T-cell (primary cell): ENCODE results near the gene LCP1. TPM values are rescaled to one million over a fixed set of nuclear protein-coding genes. Genes with fewer than 3 reads are reported as not detected.
A peak's percentile ranks its signal among the peaks of the same experiment; 100 is the strongest.

Source experiments
- ATAC-seq, 4 experiments: fragments of 200-7000 bp in 3 of 4; fragments of 150-1000 bp in 1 of 4; cut with Tn5 transposase; replicated peaks in 1 of 4; 1 replicate in 3 of 4; 2 replicates in 1 of 4; pipeline ENCODE4 v1.10.0; 2021; ENCODE audit warnings: moderate library complexity in 3 of 4, mild to moderate bottlenecking in 2 of 4, moderate number of reproducible peaks in 1 of 4
- CTCF ChIA-PET, 2 donors: fragments of 300-600 bp; sonication (Branson Sonifier 250); formaldehyde crosslinking; loops; one replicate each; lab custom pipeline; 2022; ENCODE audit warnings: antibody characterized with exemption in 2 of 2; lab: Charles Lee
- POLR2A ChIA-PET, 2 donors: fragments of 300-600 bp; sonication (Branson Sonifier 250); formaldehyde crosslinking; loops; one replicate each; lab custom pipeline; 2022; ENCODE audit warnings: antibody characterized with exemption in 2 of 2; lab: Charles Lee
- DNase-seq, 35 experiments: peaks; one replicate each; pipeline versions ENCODE4 v3.0.0 to v3.0.0-alpha.2; 2013 to 2023
- H3K27ac ChIP-seq: one replicate; pipeline ENCODE4 v1.5.1; 2013; ENCODE audit warnings: low read length
- H3K27me3 ChIP-seq, 2 experiments: replicated peaks in 1 of 2; 1 replicate in 1 of 2; 2 replicates in 1 of 2; pipeline versions ENCODE4 v1.6.1 to v1.7.0; 2013; ENCODE audit warnings: low read length in 1 of 2, mixed read lengths in 1 of 2; ENCODE audit not compliant: control insufficient read depth in 2 of 2, insufficient read depth in 2 of 2; ENCODE audit errors: extremely low read depth in 1 of 2
- H3K36me3 ChIP-seq, 2 donors: 1 replicate in 1 of 2; 2 replicates in 1 of 2; pipeline versions ENCODE4 v1.6.1 to v1.7.0; 2013; ENCODE audit warnings: low read length in 1 of 2; ENCODE audit not compliant: control insufficient read depth in 2 of 2, insufficient read depth in 1 of 2; ENCODE audit errors: extremely low read depth in 1 of 2
- H3K4me1 ChIP-seq, 2 experiments: 1 replicate in 1 of 2; 2 replicates in 1 of 2; pipeline versions ENCODE4 v1.6.1 to v1.7.0; 2013; ENCODE audit warnings: low read length in 2 of 2, mixed read lengths in 1 of 2; ENCODE audit not compliant: insufficient read depth in 2 of 2, control insufficient read depth in 1 of 2; ENCODE audit errors: extremely low read depth in 1 of 2
- H3K4me3 ChIP-seq, 2 donors: 1 replicate in 1 of 2; 2 replicates in 1 of 2; pipeline versions ENCODE4 v1.5.1 to v1.7.0; 2013; ENCODE audit warnings: mild to moderate bottlenecking in 2 of 2, low read length in 1 of 2, moderate library complexity in 1 of 2; ENCODE audit not compliant: control insufficient read depth in 1 of 2; ENCODE audit errors: extremely low read depth in 1 of 2
- H3K9me3 ChIP-seq: 2 replicates; pipeline ENCODE4 v1.7.0; 2013
- H3K27ac Mint-ChIP-seq, 2 donors: one replicate each; pipeline ENCODE4 v1.8.0; 2020 to 2021; ENCODE audit warnings: mild to moderate bottlenecking in 2 of 2, mixed read lengths in 2 of 2
- H3K27me3 Mint-ChIP-seq, 2 donors: one replicate each; pipeline ENCODE4 v1.8.0; 2021 to 2022; ENCODE audit warnings: mixed read lengths in 2 of 2
- H3K36me3 Mint-ChIP-seq: one replicate; pipeline ENCODE4 v1.8.0; 2021; ENCODE audit warnings: mixed read lengths
- H3K4me1 Mint-ChIP-seq, 3 donors: one replicate each; pipeline ENCODE4 v1.8.0; 2020 to 2022; ENCODE audit warnings: mixed read lengths in 3 of 3, mild to moderate bottlenecking in 1 of 3
- H3K4me3 Mint-ChIP-seq, 3 donors: one replicate each; pipeline ENCODE4 v1.8.0; 2020 to 2022; ENCODE audit warnings: mild to moderate bottlenecking in 3 of 3, mixed read lengths in 3 of 3, moderate library complexity in 3 of 3
- H3K9me3 Mint-ChIP-seq, 3 donors: one replicate each; pipeline ENCODE4 v1.8.0; 2020 to 2022; ENCODE audit warnings: mixed read lengths in 3 of 3
- WGBS: methylation state at CpG from one replicate; pipeline ENCODE4 v1.1.5; 2013; ENCODE audit warnings: missing lambda C conversion rate; ENCODE audit not compliant: insufficient coverage; 5-methylcytosine and 5-hydroxymethylcytosine counted together
- total RNA-seq, 35 experiments: library from RNA in 6 of 35; stranded (reverse) in 6 of 35; fragments of 120-200 nt in 1 of 35; gene quantifications; one replicate each; pipeline versions ENCODE4 v1.2.1 to v1.2.4 and lab custom pipeline; 2013 to 2026

Gene LCP1
- total RNA-seq, 5 donors from 2014 or later (not counting 1 experiment from before 2014, with no cell fraction given): 338 to 574 (median 413) TPM

GRCh38 chr13:46127358-46128023 is 54.5 kb downstream of the LCP1 start:
- no peak overlapping the region for H3K4me3 ChIP-seq
- no peaks in the 10 kb centered on the region for H3K27me3 ChIP-seq
- Mint-ChIP-seq H3K9me3 (no peaks in the 10 kb centered on the region), H3K36me3 (peaks cover 38% of the 10 kb centered on the region), H3K4me1 (peaks cover 41 to 53% (median 50%) of the 10 kb centered on the region in 3 donors), H3K4me3 (no peak overlapping the region), H3K27ac (peak overlapping the region in 1 of 2 donors; percentile 92), H3K27me3 (no peaks in the 10 kb centered on the region)
- H3K27ac ChIP-seq: no peak overlapping the region
- POLR2A ChIA-PET: no interaction called here
- 92% methylated on average over 5 of the region's 7 CpGs for WGBS
- H3K9me3 ChIP-seq: no peaks in the 10 kb centered on the region
- CTCF ChIA-PET: interaction anchor here (0.6 to 3.0 kb wide), 12 partner anchors 9 to 639 kb away, joined by 3 to 23 read pairs (median 5); partner anchors contain the start of gene CPB2 (in 1 of the 2)
- H3K4me1 ChIP-seq: peaks cover 20 to 23% of the 10 kb centered on the region in 2 experiments
- ATAC-seq (no peak), DNase-seq (no peak)
- peaks cover 13 to 63% of the 10 kb centered on the region in 2 donors for H3K36me3 ChIP-seq

- 63% methylated on average over 2 of the region's 6 CpGs for WGBS
- Mint-ChIP-seq H3K9me3 (no peaks in the 10 kb centered on the region), H3K4me3 (peak overlapping the region in 1 of 3 donors; percentile 19), H3K36me3 (peaks cover 31% of the 10 kb centered on the region), H3K27me3 (no peaks in the 10 kb centered on the region), H3K4me1 (peaks cover 41 to 52% (median 51%) of the 10 kb centered on the region in 3 donors), H3K27ac (peak overlapping the region; percentile 91 to 92)
- Histone ChIP-seq H3K27ac (peak overlapping the region; percentile 62), H3K9me3 (no peaks in the 10 kb centered on the region), H3K36me3 (peaks cover 13 to 56% of the 10 kb centered on the region in 2 donors), H3K27me3 (no peaks in the 10 kb centered on the region), H3K4me1 (peaks cover 20 to 25% of the 10 kb centered on the region in 2 experiments), H3K4me3 (no peak overlapping the region)
- DNase-seq (peak; percentile 40 to 84 (median 67)), ATAC-seq (peak; percentile 82 to 92 (median 89))
- ChIA-PET POLR2A (interaction anchor here (0.6 to 0.9 kb wide), 4 partner anchors 15 to 643 kb away, joined by 3 to 6 read pairs (median 3); no protein-coding TSS in a partner anchor), CTCF (interaction anchor here (0.5 to 3.0 kb wide), 37 partner anchors 8 to 910 kb away, joined by 3 to 23 read pairs (median 3); partner anchors contain the start of genes CPB2 (in 1 of the 2) and ZC3H13 (in 1 of the 2))
Observed at GRCh38 chr13:46126552-46127357, 55.2 kb downstream of the LCP1 start.

GRCh38 chr13:46126056-46126455 is 55.9 kb downstream of the LCP1 start:
- ChIA-PET CTCF (interaction anchor here (0.5 to 3.0 kb wide), 32 partner anchors 8 to 707 kb away, joined by 3 to 23 read pairs (median 4); partner anchors contain the start of genes CPB2 (in 1 of the 2) and ZC3H13 (in 1 of the 2)), POLR2A (interaction anchor here (0.6 to 0.9 kb wide), 4 partner anchors 16 to 643 kb away, joined by 3 to 6 read pairs (median 3); no protein-coding TSS in a partner anchor)
- Mint-ChIP-seq H3K36me3 (peaks cover 26% of the 10 kb centered on the region), H3K27me3 (no peaks in the 10 kb centered on the region), H3K27ac (peak overlapping the region; percentile 91 to 92), H3K4me3 (peak overlapping the region in 1 of 3 donors; percentile 35), H3K9me3 (no peaks in the 10 kb centered on the region), H3K4me1 (peaks cover 48 to 52% (median 51%) of the 10 kb centered on the region in 3 donors)
- H3K9me3 ChIP-seq: no peaks in the 10 kb centered on the region
- peak in 1 of 4 experiments; percentile 17 for ATAC-seq
- H3K27me3 ChIP-seq: no peaks in the 10 kb centered on the region
- WGBS: no CpG with 5 or more reads among the region's 2 CpGs
- DNase-seq: peak in 1 of 35 experiments; percentile 14
- H3K36me3 ChIP-seq: peaks cover 13 to 49% of the 10 kb centered on the region in 2 donors
- peak overlapping the region; percentile 62 for H3K27ac ChIP-seq
- no peak overlapping the region for H3K4me3 ChIP-seq
- H3K4me1 ChIP-seq: peaks cover 21 to 25% of the 10 kb centered on the region in 2 experiments

- Histone ChIP-seq H3K4me1 (peaks cover 21 to 25% of the 10 kb centered on the region in 2 experiments), H3K9me3 (no peaks in the 10 kb centered on the region), H3K27me3 (no peaks in the 10 kb centered on the region), H3K36me3 (peaks cover 13 to 41% of the 10 kb centered on the region in 2 donors), H3K4me3 (no peak overlapping the region), H3K27ac (peak overlapping the region; percentile 62)
- H3K4me1 Mint-ChIP-seq: peaks cover 48 to 54% (median 52%) of the 10 kb centered on the region in 3 donors
- DNase-seq: peak in 1 of 35 experiments; percentile 28
- no peaks in the 10 kb centered on the region for H3K9me3 Mint-ChIP-seq
- POLR2A ChIA-PET: interaction anchor here (0.5 to 0.9 kb wide), 3 partner anchors 11 to 33 kb away, joined by 3 to 10 read pairs (median 3); no protein-coding TSS in a partner anchor
- CTCF ChIA-PET: interaction anchor here (0.6 to 3.0 kb wide), 20 partner anchors 7 to 707 kb away, joined by 3 to 23 read pairs (median 5); partner anchors contain the start of gene ZC3H13 (in 1 of the 2)
- peak overlapping the region; percentile 91 to 92 for H3K27ac Mint-ChIP-seq
- ATAC-seq: peak; percentile 36 to 55 (median 39)
- H3K4me3 Mint-ChIP-seq: peak overlapping the region; percentile 8 to 39 (median 35)
- H3K27me3 Mint-ChIP-seq: no peaks in the 10 kb centered on the region
- 19% methylated on average over 2 of the region's 11 CpGs for WGBS
- peaks cover 18% of the 10 kb centered on the region for H3K36me3 Mint-ChIP-seq
Observed at GRCh38 chr13:46124967-46125933, 56.7 kb downstream of the LCP1 start.

DNA sequence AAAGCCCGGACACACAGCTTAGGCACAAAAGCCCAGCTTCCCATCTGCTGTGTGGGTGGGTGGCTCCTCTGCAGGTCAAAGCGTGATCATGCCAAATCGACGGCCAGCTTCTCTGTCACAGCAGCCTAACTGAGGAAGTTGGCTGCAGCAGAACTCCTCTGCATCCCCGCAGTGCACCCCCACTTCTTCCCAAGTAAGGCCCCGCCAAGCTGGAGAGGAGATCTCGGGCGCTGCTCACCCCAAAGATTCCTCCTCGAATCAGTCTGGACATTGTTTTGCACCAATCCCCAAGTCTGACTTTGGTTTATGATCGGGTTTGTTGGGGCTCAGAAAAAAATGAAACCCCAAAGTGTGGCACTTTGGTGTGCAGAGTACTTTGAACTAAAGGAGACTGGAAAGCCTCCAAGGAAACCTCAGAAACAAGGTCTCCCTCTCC is 57.4 kb downstream of the LCP1 start:
- Histone ChIP-seq H3K27me3 (no peaks in the 10 kb centered on the region), H3K4me1 (peaks cover 21 to 25% of the 10 kb centered on the region in 2 experiments), H3K36me3 (peaks cover 13 to 34% of the 10 kb centered on the region in 2 donors), H3K9me3 (no peaks in the 10 kb centered on the region), H3K4me3 (no peak overlapping the region), H3K27ac (peak overlapping the region; percentile 62)
- CTCF ChIA-PET: interaction anchor here (0.6 to 1.6 kb wide), 3 partner anchors 12 to 73 kb away, joined by 3 to 7 read pairs (median 5); no protein-coding TSS in a partner anchor
- Mint-ChIP-seq H3K4me3 (peak overlapping the region in 2 of 3 donors; percentile 35 to 39), H3K27me3 (no peaks in the 10 kb centered on the region), H3K36me3 (peaks cover 12% of the 10 kb centered on the region), H3K27ac (peak overlapping the region; percentile 91 to 92), H3K9me3 (no peaks in the 10 kb centered on the region), H3K4me1 (peaks cover 51 to 54% (median 53%) of the 10 kb centered on the region in 3 donors)
- DNase-seq: peak in 5 of 35 experiments; percentile 10 to 29 (median 16)
- POLR2A ChIA-PET: interaction anchor here (0.5 to 0.8 kb wide), 4 partner anchors 12 to 182 kb away, joined by 3 to 10 read pairs (median 4); partner anchors contain the start of gene ZC3H13 (in 1 of the 2)
- peak in 1 of 4 experiments; percentile 20 for ATAC-seq
- WGBS: 16% methylated on average over 4 of the region's 10 CpGs
